B cell (primary cell): ENCODE data around the gene RPL13. TPM values are rescaled to one million over a fixed set of nuclear protein-coding genes. Genes with fewer than 3 reads are reported as not detected.

Experiments
- ATAC-seq: fragments of 200-7000 bp; cut with Tn5 transposase; one replicate; pipeline ENCODE4 v1.10.0; 2021; ENCODE audit warnings: low read depth, mild to moderate bottlenecking, moderate number of reproducible peaks, moderate library complexity
- CTCF ChIA-PET: fragments of 350-600 bp; sonication (Branson Sonifier 250); formaldehyde crosslinking; loops from one replicate; lab custom pipeline; 2021; ENCODE audit warnings: antibody characterized with exemption, inconsistent platforms; lab: Charles Lee
- POLR2A ChIA-PET: fragments of 350-600 bp; sonication (Branson Sonifier 250); formaldehyde crosslinking; loops from one replicate; lab custom pipeline; 2021; ENCODE audit warnings: antibody characterized with exemption; lab: Charles Lee
- DNase-seq: peaks from one replicate; pipeline ENCODE4 v3.0.0; 2013
- H2AFZ ChIP-seq: 2 replicates; pipeline ENCODE4 v1.6.1; 2012; ENCODE audit warnings: mild to moderate bottlenecking, low read depth, low read length; ENCODE audit not compliant: insufficient read depth, poor library complexity, severe bottlenecking
- H3K27ac ChIP-seq, 2 donors: 1 replicate in 1 of 2; 2 replicates in 1 of 2; pipeline ENCODE4 v1.5.1; 2012 to 2013; ENCODE audit warnings: low read length in 2 of 2, mild to moderate bottlenecking in 2 of 2, moderate library complexity in 1 of 2
- H3K27me3 ChIP-seq, 4 experiments: fragments of 200-600 bp in 1 of 4; sonication (generic) in 1 of 4; replicated peaks in 1 of 4; 1 replicate in 2 of 4; 2 replicates in 2 of 4; pipeline versions ENCODE4 v1.6.1 to v1.7.0; 2013 to 2016; ENCODE audit warnings: low read length in 3 of 4, mild to moderate bottlenecking in 2 of 4, mixed read lengths in 1 of 4, moderate library complexity in 1 of 4; ENCODE audit not compliant: insufficient read depth in 4 of 4, control insufficient read depth in 3 of 4; ENCODE audit errors: control extremely low read depth in 1 of 4
- H3K36me3 ChIP-seq, 2 experiments: replicated peaks in 1 of 2; 1 replicate in 1 of 2; 2 replicates in 1 of 2; pipeline versions ENCODE4 v1.6.1 to v1.7.1; 2013; ENCODE audit warnings: low read length in 1 of 2; ENCODE audit not compliant: insufficient read depth in 2 of 2, control insufficient read depth in 1 of 2; ENCODE audit errors: control extremely low read depth in 1 of 2, extremely low read depth in 1 of 2
- H3K4me1 ChIP-seq, 2 donors: fragments of 200-600 bp in 1 of 2; sonication (generic) in 1 of 2; 1 replicate in 1 of 2; 2 replicates in 1 of 2; pipeline versions ENCODE4 v1.5.1 to v1.6.1; 2013 to 2017; ENCODE audit warnings: low read length in 2 of 2; ENCODE audit not compliant: control insufficient read depth in 2 of 2, insufficient read depth in 2 of 2
- H3K4me2 ChIP-seq: replicated peaks from 2 replicates; pipeline ENCODE3; 2012; ENCODE audit warnings: mild to moderate bottlenecking, low read depth, low read length; ENCODE audit not compliant: poor library complexity, severe bottlenecking
- H3K4me3 ChIP-seq, 5 experiments: fragments of 200-600 bp in 1 of 5; sonication (generic) in 1 of 5; 1 replicate in 3 of 5; 2 replicates in 2 of 5; pipeline versions ENCODE4 v1.5.1 to v1.7.0; 2011 to 2016; ENCODE audit warnings: low read length in 4 of 5, mild to moderate bottlenecking in 4 of 5, low read depth in 2 of 5, control low read depth in 1 of 5, moderate library complexity in 1 of 5; ENCODE audit not compliant: insufficient read depth in 1 of 5; ENCODE audit errors: control extremely low read depth in 1 of 5, extremely low read depth in 1 of 5
- H3K79me2 ChIP-seq: fragments of 200-600 bp; sonication (generic); one replicate; pipeline ENCODE4 v1.6.0; 2016; ENCODE audit warnings: low read length; ENCODE audit not compliant: control insufficient read depth, insufficient read depth
- H3K9ac ChIP-seq: fragments of 200-600 bp; sonication (generic); 2 replicates; pipeline ENCODE4 v1.6.1; 2017; ENCODE audit warnings: mild to moderate bottlenecking, low read length, moderate library complexity
- H3K9me3 ChIP-seq, 3 donors: one replicate each; pipeline versions ENCODE4 v1.6.1 to v1.7.1; 2013; ENCODE audit warnings: low read length in 2 of 3; ENCODE audit not compliant: control insufficient read depth in 2 of 3, insufficient read depth in 1 of 3; ENCODE audit errors: control extremely low read depth in 1 of 3
- H4K20me1 ChIP-seq: 2 replicates; pipeline ENCODE4 v1.6.0; 2012; ENCODE audit warnings: mild to moderate bottlenecking, low read length; ENCODE audit not compliant: insufficient read depth, control insufficient read depth, poor library complexity, severe bottlenecking
- H3K27ac Mint-ChIP-seq: one replicate; pipeline ENCODE4 v1.8.0; 2021; ENCODE audit warnings: mixed read lengths
- H3K27me3 Mint-ChIP-seq: one replicate; pipeline ENCODE4 v1.8.0; 2021; ENCODE audit warnings: mixed read lengths
- H3K4me1 Mint-ChIP-seq: one replicate; pipeline ENCODE4 v1.8.0; 2021; ENCODE audit warnings: mixed read lengths
- H3K4me3 Mint-ChIP-seq: one replicate; pipeline ENCODE4 v1.8.0; 2021; ENCODE audit warnings: mixed read lengths
- H3K9me3 Mint-ChIP-seq: one replicate; pipeline ENCODE4 v1.8.0; 2022; ENCODE audit warnings: mixed read lengths; ENCODE audit not compliant: insufficient read depth
- CTCF ChIP-seq: fragments of 200-600 bp; IDR thresholded peaks from one replicate; pipeline ENCODE4 v1.8.0; 2022; ENCODE audit warnings: antibody characterized with exemption, mild to moderate bottlenecking
- EZH2 ChIP-seq: IDR thresholded peaks from 2 replicates; pipeline ENCODE4 v1.6.1; 2012; ENCODE audit warnings: borderline replicate concordance, low read depth, mild to moderate bottlenecking, moderate library complexity, low read length; ENCODE audit not compliant: insufficient read depth, poor library complexity, severe bottlenecking
- WGBS: methylation state at CpG from one replicate; pipeline ENCODE4 v1.1.5; 2013; ENCODE audit warnings: missing lambda C conversion rate; ENCODE audit not compliant: insufficient coverage; 5-methylcytosine and 5-hydroxymethylcytosine counted together
- intact Hi-C: fragments of 100-400 bp; cut with micrococcal nuclease; formaldehyde crosslinking; loops from one replicate; pipeline ENCODE4 v1.10.0; 2022
- polyA plus RNA-seq: library from polyadenylated mRNA; depleted of rRNA; stranded (reverse); fragments of >200 nt; gene quantifications from 2 replicates; pipeline ENCODE4 v1.2.3, GENCODE V29; 2012
- total RNA-seq, 2 donors: library from RNA; stranded (reverse); fragments of 120-200 nt in 1 of 2; gene quantifications; 1 replicate in 1 of 2; 2 replicates in 1 of 2; pipeline versions ENCODE4 v1.2.3 to v1.2.4, GENCODE V29; 2013 to 2022

The RPL13 gene
- total and polyA plus RNA-seq, 2 donors (not counting 1 experiment from before 2014, with no cell fraction given) = 3,184 to 11,676 TPM

- 100% methylated on average over 11 of the region's 24 CpGs for WGBS
- no peak overlapping the region for H3K4me2 ChIP-seq
- H2AFZ ChIP-seq = no peak overlapping the region
- POLR2A ChIA-PET = no interaction called here
- H3K36me3 ChIP-seq = peaks cover 0 to 42% of the 10 kb centered on the region in 2 experiments
- H4K20me1 ChIP-seq = peaks cover 32% of the 10 kb centered on the region
- H3K4me3 Mint-ChIP-seq = no peak overlapping the region
- peaks cover 23 to 24% of the 10 kb centered on the region in 2 donors for H3K4me1 ChIP-seq
- H3K9ac ChIP-seq = no peak overlapping the region
- DNase-seq (no peak), ATAC-seq (no peak)
- CTCF ChIA-PET = no interaction called here
- no peak overlapping the region for H3K27ac ChIP-seq
- H3K9me3 ChIP-seq = no peaks in the 10 kb centered on the region
- no peak for TF ChIP-seq CTCF
- no peak for TF ChIP-seq EZH2
- H3K4me1 Mint-ChIP-seq = peaks cover 22% of the 10 kb centered on the region
- intact Hi-C loops = no loop called here
- H3K27me3 ChIP-seq = no peaks in the 10 kb centered on the region
- no peak overlapping the region for H3K4me3 ChIP-seq
- no peak overlapping the region for H3K27ac Mint-ChIP-seq
- H3K27me3 Mint-ChIP-seq = no peaks in the 10 kb centered on the region
- H3K79me2 ChIP-seq = peaks cover 49% of the 10 kb centered on the region
- no peaks in the 10 kb centered on the region for H3K9me3 Mint-ChIP-seq
These were observed 24.1 kb upstream of the RPL13 start for GRCh38 chr16:89536371-89536770.

- ATAC-seq (no peak), DNase-seq (no peak)
- TF ChIP-seq CTCF (no peak), EZH2 (no peak)
- no peaks in the 10 kb centered on the region for H3K27me3 ChIP-seq
- H3K9ac ChIP-seq = no peak overlapping the region
- peaks cover 32% of the 10 kb centered on the region for H4K20me1 ChIP-seq
- no peaks in the 10 kb centered on the region for H3K9me3 Mint-ChIP-seq
- no peak overlapping the region for H3K4me3 Mint-ChIP-seq
- peaks cover 0 to 36% of the 10 kb centered on the region in 2 experiments for H3K36me3 ChIP-seq
- no peaks in the 10 kb centered on the region for H3K9me3 ChIP-seq
- H3K4me1 ChIP-seq = peaks cover 23 to 24% of the 10 kb centered on the region in 2 donors
- intact Hi-C loops = no loop called here
- 96% methylated on average over 36 of the region's 36 CpGs for WGBS
- ChIA-PET CTCF (no interaction called here), POLR2A (no interaction called here)
- H3K27ac Mint-ChIP-seq = peak overlapping the region; percentile 53
- no peak overlapping the region for H3K27ac ChIP-seq
- H3K4me2 ChIP-seq = no peak overlapping the region
- peaks cover 22% of the 10 kb centered on the region for H3K4me1 Mint-ChIP-seq
- no peak overlapping the region for H2AFZ ChIP-seq
- no peak overlapping the region for H3K4me3 ChIP-seq
- H3K27me3 Mint-ChIP-seq = no peaks in the 10 kb centered on the region
- peaks cover 44% of the 10 kb centered on the region for H3K79me2 ChIP-seq
These were observed 23.5 kb upstream of the RPL13 start for GRCh38 chr16:89536886-89537548.
